ENCODE data around the gene CDYL2. TPM values are rescaled to one million over a fixed set of nuclear protein-coding genes. Genes with fewer than 3 reads are reported as not detected.

CDYL2 gene
- total and polyA plus RNA-seq, 8 donors = 0.60 to 7.3 (median 1.7) TPM

DNA sequence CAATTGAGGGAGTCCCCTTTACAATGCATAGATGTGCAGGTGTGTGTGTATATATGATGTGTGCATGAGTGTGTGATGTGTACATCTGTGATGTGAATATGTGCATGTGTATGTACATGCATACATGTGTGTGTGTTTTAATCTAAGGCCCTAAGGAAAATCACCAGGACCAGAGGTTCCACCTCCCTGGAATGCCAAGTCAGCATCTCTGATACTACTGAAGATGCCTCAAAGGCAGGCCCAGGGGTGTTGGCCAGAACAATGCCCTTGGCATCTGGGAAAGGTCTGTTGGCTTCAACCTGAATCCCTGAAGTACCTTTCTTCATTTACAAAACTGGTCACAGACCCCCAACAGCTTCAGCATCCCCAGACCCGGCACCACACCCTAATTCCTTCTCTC lies 129.5 kb downstream of the CDYL2 start:
- intact Hi-C loops (cut with DNase I; ENCODE audit: low total_unique reads) = no loop called here
- Histone ChIP-seq H3K36me3 (no peaks in the 10 kb centered on the region), H3K27me3 (no peaks in the 10 kb centered on the region), H3K9me3 (no peaks in the 10 kb centered on the region), H3K4me3 (no peak overlapping the region), H3K4me1 (peaks cover 0 to 3% (median 0%) of the 10 kb centered on the region in 4 donors), H3K27ac (no peak overlapping the region)
- 91 to 100% (median 96%) methylated on average over 1 of the region's 1 CpG for WGBS, 5 donors
- TF ChIP-seq EP300 (IDR thresholded peaks at IDR 0.05) = no peak
- TF ChIP-seq POLR2AphosphoS5 (IDR thresholded peaks at IDR 0.05) = no peak
- TF ChIP-seq, protein P1, sequence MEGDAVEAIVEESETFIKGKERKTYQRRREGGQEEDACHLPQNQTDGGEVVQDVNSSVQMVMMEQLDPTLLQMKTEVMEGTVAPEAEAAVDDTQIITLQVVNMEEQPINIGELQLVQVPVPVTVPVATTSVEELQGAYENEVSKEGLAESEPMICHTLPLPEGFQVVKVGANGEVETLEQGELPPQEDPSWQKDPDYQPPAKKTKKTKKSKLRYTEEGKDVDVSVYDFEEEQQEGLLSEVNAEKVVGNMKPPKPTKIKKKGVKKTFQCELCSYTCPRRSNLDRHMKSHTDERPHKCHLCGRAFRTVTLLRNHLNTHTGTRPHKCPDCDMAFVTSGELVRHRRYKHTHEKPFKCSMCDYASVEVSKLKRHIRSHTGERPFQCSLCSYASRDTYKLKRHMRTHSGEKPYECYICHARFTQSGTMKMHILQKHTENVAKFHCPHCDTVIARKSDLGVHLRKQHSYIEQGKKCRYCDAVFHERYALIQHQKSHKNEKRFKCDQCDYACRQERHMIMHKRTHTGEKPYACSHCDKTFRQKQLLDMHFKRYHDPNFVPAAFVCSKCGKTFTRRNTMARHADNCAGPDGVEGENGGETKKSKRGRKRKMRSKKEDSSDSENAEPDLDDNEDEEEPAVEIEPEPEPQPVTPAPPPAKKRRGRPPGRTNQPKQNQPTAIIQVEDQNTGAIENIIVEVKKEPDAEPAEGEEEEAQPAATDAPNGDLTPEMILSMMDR (IDR thresholded peaks at IDR 0.05) = no peak
- no peak for TF ChIP-seq POLR2A (IDR thresholded peaks at IDR 0.05)
- no peak for DNase-seq

DNA sequence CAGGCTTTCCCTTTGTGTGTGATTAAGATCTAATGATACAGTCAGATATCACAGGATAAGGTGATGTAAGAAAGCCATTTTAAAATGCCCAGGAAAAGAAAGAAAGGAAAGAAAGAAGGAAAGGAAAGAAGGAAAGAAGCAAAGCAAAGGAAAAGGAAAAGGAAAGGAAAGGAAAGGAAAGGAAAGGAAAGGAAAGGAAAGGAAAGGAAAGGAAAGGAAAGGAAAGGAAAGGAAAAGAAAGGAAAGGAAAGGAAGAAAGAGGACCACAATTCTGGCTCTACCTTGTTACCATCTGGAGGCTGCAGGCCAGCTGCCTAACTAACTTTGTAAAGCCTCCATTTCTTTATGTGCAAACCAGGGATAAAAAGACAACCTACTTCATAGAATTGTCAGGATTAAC lies 132.0 kb downstream of the CDYL2 start:
- H3K4me1 ChIP-seq = peaks cover 0 to 3% (median 0%) of the 10 kb centered on the region in 4 donors
- no peaks in the 10 kb centered on the region for H3K9me3 ChIP-seq
- no peak overlapping the region for H3K4me3 ChIP-seq
- TF ChIP-seq POLR2AphosphoS5 (IDR thresholded peaks at IDR 0.05) (no peak), EP300 (IDR thresholded peaks at IDR 0.05) (no peak), POLR2A (IDR thresholded peaks at IDR 0.05) (no peak)
- TF ChIP-seq, protein P1 (IDR thresholded peaks at IDR 0.05) = no peak
- H3K27ac ChIP-seq = no peak overlapping the region
- H3K27me3 ChIP-seq = no peaks in the 10 kb centered on the region
- intact Hi-C loops (cut with DNase I; ENCODE audit: low total_unique reads) = no loop called here
- DNase-seq = no peak
- no peaks in the 10 kb centered on the region for H3K36me3 ChIP-seq

DNA sequence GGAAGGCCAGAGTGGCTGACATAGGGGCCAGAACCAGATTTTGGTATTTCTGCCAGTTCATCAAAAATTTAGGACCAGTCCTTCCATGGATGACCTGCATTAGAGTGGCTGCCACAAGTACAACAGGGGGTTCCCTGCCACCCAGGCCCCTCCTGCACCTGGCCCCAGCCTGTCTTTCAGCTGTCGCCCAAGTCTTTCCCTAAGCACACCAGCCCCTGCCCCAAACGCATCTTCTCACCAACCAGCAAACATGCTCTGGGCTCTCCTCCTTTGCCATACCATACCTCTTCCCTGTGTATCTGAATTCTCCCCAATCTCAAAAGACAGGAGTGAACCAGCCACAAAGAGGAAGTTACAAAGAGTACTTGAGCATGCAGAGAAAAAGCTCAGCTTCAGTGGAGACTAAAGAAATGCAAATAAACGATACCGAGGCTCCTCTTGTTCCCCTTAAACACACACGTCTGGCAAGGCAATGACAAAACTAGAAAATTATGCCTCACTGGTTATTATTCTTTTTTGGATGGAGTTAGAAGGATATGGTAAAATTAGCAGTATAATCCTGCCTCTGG lies 133.0 kb downstream of the CDYL2 start:
- Histone ChIP-seq H3K27me3 (no peaks in the 10 kb centered on the region), H3K36me3 (no peaks in the 10 kb centered on the region), H3K9me3 (no peaks in the 10 kb centered on the region), H3K27ac (no peak overlapping the region), H3K4me3 (no peak overlapping the region), H3K4me1 (peaks cover 0 to 3% (median 0%) of the 10 kb centered on the region in 4 donors)
- 59 to 76% (median 65%) methylated on average over 5 of the region's 5 CpGs for WGBS, 5 donors
- TF ChIP-seq POLR2AphosphoS5 (IDR thresholded peaks at IDR 0.05) = no peak
- no peak for TF ChIP-seq POLR2A (IDR thresholded peaks at IDR 0.05)
- TF ChIP-seq, protein P1 (IDR thresholded peaks at IDR 0.05) = no peak
- TF ChIP-seq EP300 (IDR thresholded peaks at IDR 0.05) = no peak
- intact Hi-C loops (cut with DNase I; ENCODE audit: low total_unique reads) = no loop called here
- DNase-seq = no peak

DNA sequence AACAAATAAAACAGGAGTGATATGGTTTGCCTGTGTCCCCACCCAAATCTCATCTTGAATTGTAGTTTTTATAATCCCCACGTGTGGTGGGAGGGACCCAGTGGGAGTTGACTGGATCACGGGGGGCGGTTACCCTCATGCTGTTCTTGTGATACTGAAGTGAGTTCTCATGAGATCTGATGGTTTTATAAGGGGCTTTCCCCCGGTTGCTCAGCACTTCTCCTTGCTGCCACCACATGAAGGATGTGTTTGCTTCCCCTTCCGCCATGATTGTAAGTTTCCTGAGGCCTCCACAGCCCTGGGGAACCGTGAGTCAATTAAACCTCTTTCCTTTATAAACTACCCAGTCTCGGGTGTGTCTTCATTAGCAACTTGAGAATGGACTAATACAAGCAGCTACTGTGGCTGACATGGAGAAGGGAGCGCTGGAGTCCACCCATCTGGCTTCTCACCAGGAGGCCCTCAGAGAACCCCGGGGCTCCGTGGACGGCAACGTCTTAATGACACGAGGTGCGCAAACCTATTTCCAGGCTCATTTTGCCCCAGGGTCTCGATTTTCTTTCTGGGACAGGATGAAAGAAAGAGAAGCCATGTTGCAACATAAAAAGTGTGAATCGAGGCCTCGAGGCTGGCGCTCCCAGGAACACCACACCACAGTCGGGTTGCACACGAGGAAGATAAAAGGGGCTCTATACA lies 134.1 kb downstream of the CDYL2 start:
- Histone ChIP-seq H3K4me3 (no peak overlapping the region), H3K27me3 (no peaks in the 10 kb centered on the region), H3K4me1 (no peaks in the 10 kb centered on the region), H3K9me3 (no peaks in the 10 kb centered on the region), H3K36me3 (no peaks in the 10 kb centered on the region), H3K27ac (no peak overlapping the region)
- no peak for DNase-seq
- WGBS, 5 donors = 88 to 93% (median 90%) methylated on average over 20 of the region's 20 CpGs
- TF ChIP-seq POLR2AphosphoS5 (IDR thresholded peaks at IDR 0.05) = no peak
- TF ChIP-seq, protein P1 (IDR thresholded peaks at IDR 0.05) = no peak
- no peak for TF ChIP-seq EP300 (IDR thresholded peaks at IDR 0.05)
- TF ChIP-seq POLR2A (IDR thresholded peaks at IDR 0.05) = no peak
- intact Hi-C loops (cut with DNase I; ENCODE audit: low total_unique reads) = no loop called here

Data from stomach (tissue), 9 donors.